ENCODE results near the gene PLOD1. TPM values are rescaled to one million over a fixed set of nuclear protein-coding genes. Genes with fewer than 3 reads are reported as not detected.

Gene PLOD1
- polyA plus RNA-seq, 1 donor from 2014 or later = 2.1 TPM

DNA sequence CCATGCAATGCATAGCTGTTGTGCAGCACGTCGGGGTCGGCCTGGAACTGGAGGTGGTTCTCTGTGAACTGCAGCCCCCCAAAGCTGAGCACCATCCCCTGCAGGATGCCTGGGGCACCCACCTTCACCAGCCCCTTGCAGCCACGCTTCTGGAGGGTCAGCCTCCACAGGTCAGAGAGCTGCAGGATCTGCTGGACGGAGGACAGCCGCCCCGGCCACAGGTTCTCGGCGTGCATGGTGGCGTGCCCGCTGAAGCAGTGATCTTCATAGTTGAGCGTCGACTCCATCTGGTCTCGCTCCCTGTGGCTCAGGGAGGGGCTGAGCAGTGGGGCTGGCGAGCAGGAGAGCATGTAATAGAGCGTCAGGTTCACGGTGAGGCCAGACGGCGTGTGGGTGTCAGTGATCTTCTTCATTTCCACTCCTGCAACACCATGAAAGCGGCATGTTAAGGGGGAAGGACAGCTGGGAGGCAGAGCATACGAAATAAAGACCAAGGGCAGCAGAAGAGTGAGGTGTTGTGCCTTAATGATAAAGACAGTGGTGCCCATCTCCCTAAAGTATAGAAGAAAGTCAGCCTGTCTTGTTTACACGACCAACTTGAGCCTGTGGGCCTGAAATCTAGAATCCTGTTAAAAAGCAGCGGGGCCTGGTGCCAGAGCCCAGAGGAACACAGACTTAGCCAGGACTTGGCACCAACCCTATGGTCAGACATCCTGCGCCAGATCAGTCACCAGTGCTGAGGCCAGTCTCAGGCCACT, 11.3 kb upstream of the PLOD1 start:
- H3K9ac ChIP-seq (ENCODE audit: low read length) = no peak overlapping the region
- peak overlapping the region; percentile 70 for H3K4me3 ChIP-seq (ENCODE audit: low read length)
- H2AFZ ChIP-seq (ENCODE audit: low read depth, low read length) = no peak overlapping the region
- no peak overlapping the region for H3K27ac ChIP-seq (ENCODE audit: low read length)
- H3K4me2 ChIP-seq (ENCODE audit: low read length) = no peak overlapping the region
- H3K9me2 ChIP-seq (ENCODE audit: insufficient read depth, low read length) = no peaks in the 10 kb centered on the region
- H3K36me3 ChIP-seq (ENCODE audit: insufficient read depth, low read length) = no peaks in the 10 kb centered on the region
- H3K27me3 ChIP-seq (ENCODE audit: insufficient read depth, low read depth, low read length) = no peaks in the 10 kb centered on the region
- H3F3A ChIP-seq (ENCODE audit: insufficient read depth, low read length, poor library complexity, severe bottlenecking) = no peaks in the 10 kb centered on the region
- peaks cover 14% of the 10 kb centered on the region for H3K79me2 ChIP-seq (replicated peaks; ENCODE audit: insufficient read depth, low read length)
- H3K9me3 ChIP-seq (ENCODE audit: low read length) = no peaks in the 10 kb centered on the region
- H4K20me1 ChIP-seq (ENCODE audit: insufficient read depth) = peaks cover 9% of the 10 kb centered on the region
- TF ChIP-seq EP300 (conservative IDR thresholded peaks at IDR 0.05; ENCODE audit: poor library complexity, severe bottlenecking) (no peak), POLR2AphosphoS5 (IDR thresholded peaks at IDR 0.05) (no peak), RAD21 (conservative IDR thresholded peaks at IDR 0.05) (no peak), SMC3 (conservative IDR thresholded peaks at IDR 0.05; ENCODE audit: poor library complexity) (no peak), MXI1 (conservative IDR thresholded peaks at IDR 0.05; ENCODE audit: poor library complexity, severe bottlenecking) (no peak), EZH2 (IDR thresholded peaks at IDR 0.05; ENCODE audit: borderline replicate concordance, insufficient read depth, low read length, poor library complexity, severe bottlenecking) (no peak)
- TF ChIP-seq, protein P1, sequence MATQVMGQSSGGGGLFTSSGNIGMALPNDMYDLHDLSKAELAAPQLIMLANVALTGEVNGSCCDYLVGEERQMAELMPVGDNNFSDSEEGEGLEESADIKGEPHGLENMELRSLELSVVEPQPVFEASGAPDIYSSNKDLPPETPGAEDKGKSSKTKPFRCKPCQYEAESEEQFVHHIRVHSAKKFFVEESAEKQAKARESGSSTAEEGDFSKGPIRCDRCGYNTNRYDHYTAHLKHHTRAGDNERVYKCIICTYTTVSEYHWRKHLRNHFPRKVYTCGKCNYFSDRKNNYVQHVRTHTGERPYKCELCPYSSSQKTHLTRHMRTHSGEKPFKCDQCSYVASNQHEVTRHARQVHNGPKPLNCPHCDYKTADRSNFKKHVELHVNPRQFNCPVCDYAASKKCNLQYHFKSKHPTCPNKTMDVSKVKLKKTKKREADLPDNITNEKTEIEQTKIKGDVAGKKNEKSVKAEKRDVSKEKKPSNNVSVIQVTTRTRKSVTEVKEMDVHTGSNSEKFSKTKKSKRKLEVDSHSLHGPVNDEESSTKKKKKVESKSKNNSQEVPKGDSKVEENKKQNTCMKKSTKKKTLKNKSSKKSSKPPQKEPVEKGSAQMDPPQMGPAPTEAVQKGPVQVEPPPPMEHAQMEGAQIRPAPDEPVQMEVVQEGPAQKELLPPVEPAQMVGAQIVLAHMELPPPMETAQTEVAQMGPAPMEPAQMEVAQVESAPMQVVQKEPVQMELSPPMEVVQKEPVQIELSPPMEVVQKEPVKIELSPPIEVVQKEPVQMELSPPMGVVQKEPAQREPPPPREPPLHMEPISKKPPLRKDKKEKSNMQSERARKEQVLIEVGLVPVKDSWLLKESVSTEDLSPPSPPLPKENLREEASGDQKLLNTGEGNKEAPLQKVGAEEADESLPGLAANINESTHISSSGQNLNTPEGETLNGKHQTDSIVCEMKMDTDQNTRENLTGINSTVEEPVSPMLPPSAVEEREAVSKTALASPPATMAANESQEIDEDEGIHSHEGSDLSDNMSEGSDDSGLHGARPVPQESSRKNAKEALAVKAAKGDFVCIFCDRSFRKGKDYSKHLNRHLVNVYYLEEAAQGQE (IDR thresholded peaks at IDR 0.05; ENCODE audit: borderline replicate concordance) = no peak
- TF ChIP-seq, protein P2, sequence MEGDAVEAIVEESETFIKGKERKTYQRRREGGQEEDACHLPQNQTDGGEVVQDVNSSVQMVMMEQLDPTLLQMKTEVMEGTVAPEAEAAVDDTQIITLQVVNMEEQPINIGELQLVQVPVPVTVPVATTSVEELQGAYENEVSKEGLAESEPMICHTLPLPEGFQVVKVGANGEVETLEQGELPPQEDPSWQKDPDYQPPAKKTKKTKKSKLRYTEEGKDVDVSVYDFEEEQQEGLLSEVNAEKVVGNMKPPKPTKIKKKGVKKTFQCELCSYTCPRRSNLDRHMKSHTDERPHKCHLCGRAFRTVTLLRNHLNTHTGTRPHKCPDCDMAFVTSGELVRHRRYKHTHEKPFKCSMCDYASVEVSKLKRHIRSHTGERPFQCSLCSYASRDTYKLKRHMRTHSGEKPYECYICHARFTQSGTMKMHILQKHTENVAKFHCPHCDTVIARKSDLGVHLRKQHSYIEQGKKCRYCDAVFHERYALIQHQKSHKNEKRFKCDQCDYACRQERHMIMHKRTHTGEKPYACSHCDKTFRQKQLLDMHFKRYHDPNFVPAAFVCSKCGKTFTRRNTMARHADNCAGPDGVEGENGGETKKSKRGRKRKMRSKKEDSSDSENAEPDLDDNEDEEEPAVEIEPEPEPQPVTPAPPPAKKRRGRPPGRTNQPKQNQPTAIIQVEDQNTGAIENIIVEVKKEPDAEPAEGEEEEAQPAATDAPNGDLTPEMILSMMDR (IDR thresholded peaks at IDR 0.05; ENCODE audit: poor library complexity, severe bottlenecking) = no peak

DNA sequence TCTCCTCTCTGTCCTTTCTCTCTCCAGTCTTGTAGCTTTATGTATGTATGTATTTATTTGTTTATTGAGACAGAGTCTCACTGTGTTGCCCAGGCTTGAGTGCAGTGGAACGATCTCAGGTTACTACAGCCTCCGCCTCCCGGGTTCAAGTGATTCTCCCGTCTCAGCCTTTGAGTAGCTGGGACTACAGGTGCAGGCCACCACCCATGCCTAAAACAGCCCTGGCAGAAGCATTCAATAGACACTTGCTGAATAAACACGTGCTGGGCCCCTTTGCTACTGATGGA, 10.7 kb upstream of the PLOD1 start:
- H3K9ac ChIP-seq (ENCODE audit: low read length) = no peak overlapping the region
- no peaks in the 10 kb centered on the region for H3K27me3 ChIP-seq (ENCODE audit: insufficient read depth, low read depth, low read length)
- H3K36me3 ChIP-seq (ENCODE audit: insufficient read depth, low read length) = no peaks in the 10 kb centered on the region
- H3K4me3 ChIP-seq (ENCODE audit: low read length) = peak overlapping the region; percentile 70
- no peak overlapping the region for H3K4me2 ChIP-seq (ENCODE audit: low read length)
- no peaks in the 10 kb centered on the region for H3K9me3 ChIP-seq (ENCODE audit: low read length)
- no peaks in the 10 kb centered on the region for H3K9me2 ChIP-seq (ENCODE audit: insufficient read depth, low read length)
- peaks cover 9% of the 10 kb centered on the region for H4K20me1 ChIP-seq (ENCODE audit: insufficient read depth)
- no peak for TF ChIP-seq RAD21 (conservative IDR thresholded peaks at IDR 0.05)
- TF ChIP-seq EZH2 (IDR thresholded peaks at IDR 0.05; ENCODE audit: borderline replicate concordance, insufficient read depth, low read length, poor library complexity, severe bottlenecking) = no peak
- TF ChIP-seq MXI1 (conservative IDR thresholded peaks at IDR 0.05; ENCODE audit: poor library complexity, severe bottlenecking) = no peak
- TF ChIP-seq, protein P1 (IDR thresholded peaks at IDR 0.05; ENCODE audit: borderline replicate concordance) = no peak
- no peak for TF ChIP-seq EP300 (conservative IDR thresholded peaks at IDR 0.05; ENCODE audit: poor library complexity, severe bottlenecking)
- TF ChIP-seq SMC3 (conservative IDR thresholded peaks at IDR 0.05; ENCODE audit: poor library complexity) = no peak
- TF ChIP-seq TAF1 (IDR thresholded peaks at IDR 0.05; ENCODE audit: low read depth) = no peak
- TF ChIP-seq POLR2AphosphoS5 (IDR thresholded peaks at IDR 0.05) = no peak
- TF ChIP-seq, protein P2 (IDR thresholded peaks at IDR 0.05; ENCODE audit: poor library complexity, severe bottlenecking) = no peak
- no peaks in the 10 kb centered on the region for H3F3A ChIP-seq (ENCODE audit: insufficient read depth, low read length, poor library complexity, severe bottlenecking)
- peaks cover 14% of the 10 kb centered on the region for H3K79me2 ChIP-seq (replicated peaks; ENCODE audit: insufficient read depth, low read length)
- H2AFZ ChIP-seq (ENCODE audit: low read depth, low read length) = no peak overlapping the region
- H3K27ac ChIP-seq (ENCODE audit: low read length) = no peak overlapping the region
